Sigmoid colon (tissue), 7 donors: ENCODE data around the gene TMEM220. TPM values are rescaled to one million over a fixed set of nuclear protein-coding genes. Genes with fewer than 3 reads are reported as not detected.

Experiments used
- DNase-seq: peaks from one replicate; pipeline ENCODE4 v3.0.0-alpha.2; 2019
- H3K27ac ChIP-seq, 4 donors: fragments of 200-600 bp; sonication (generic); one replicate each; pipeline ENCODE4 v1.5.1; 2016 to 2019; ENCODE audit warnings: mild to moderate bottlenecking in 1 of 4
- H3K27me3 ChIP-seq, 3 donors: fragments of 200-600 bp; sonication (generic); one replicate each; pipeline ENCODE4 v1.5.1; 2019; ENCODE audit warnings: mild to moderate bottlenecking in 1 of 3
- H3K36me3 ChIP-seq, 4 donors: fragments of 200-600 bp; sonication (generic); one replicate each; pipeline ENCODE4 v1.5.1; 2016 to 2019
- H3K4me1 ChIP-seq, 4 donors: fragments of 200-600 bp; sonication (generic); one replicate each; pipeline ENCODE4 v1.5.1; 2017 to 2019
- H3K4me3 ChIP-seq, 4 donors: fragments of 200-600 bp; sonication (generic); one replicate each; pipeline ENCODE4 v1.5.1; 2017 to 2019; ENCODE audit warnings: mild to moderate bottlenecking in 2 of 4, moderate library complexity in 1 of 4
- H3K9me3 ChIP-seq, 4 donors: fragments of 200-600 bp in 3 of 4; sonication (generic) in 3 of 4; one replicate each; pipeline versions ENCODE4 v1.5.1 to v1.6.1; 2013 to 2019
- EP300 ChIP-seq, 4 donors: sonication (generic); formaldehyde crosslinking; IDR thresholded peaks; one replicate each; pipeline ENCODE4 v1.6.1; 2017; ENCODE audit warnings: antibody characterized with exemption in 4 of 4
- POLR2A ChIP-seq, 2 donors: fragments of 450-650 bp; IDR thresholded peaks; one replicate each; pipeline ENCODE4 v1.6.1; 2016; ENCODE audit warnings: antibody characterized with exemption in 2 of 2, mild to moderate bottlenecking in 2 of 2, moderate library complexity in 2 of 2
- POLR2AphosphoS5 ChIP-seq, 4 donors: sonication (generic); formaldehyde crosslinking; IDR thresholded peaks; one replicate each; pipeline ENCODE4 v1.6.1; 2017; ENCODE audit warnings: antibody characterized with exemption in 4 of 4
- WGBS, 2 donors: extraction: QIAGEN DNeasy Blood & Tissue Kit; methylation state at CpG; one replicate each; pipeline ENCODE4 v1.1.7; 2013; 5-methylcytosine and 5-hydroxymethylcytosine counted together
- intact Hi-C: fragments of 100-400 bp; cut with DNase I; formaldehyde crosslinking; loops from one replicate; pipeline ENCODE4 v1.15.1; 2023
- polyA plus RNA-seq, 3 donors: library from polyadenylated mRNA; stranded (reverse); fragments of 200-250 nt; gene quantifications; one replicate each; pipeline ENCODE4 v1.2.3, GENCODE V29; 2013
- total RNA-seq, 4 donors: library from RNA; depleted of rRNA; stranded (reverse); fragments of >200 nt; gene quantifications; one replicate each; pipeline ENCODE4 v1.1.0, GENCODE V29; 2016
- TF ChIP-seq, protein P1 (sequence below), 4 experiments: fragments of 450-650 bp in 3 of 4; fragments of 200-600 bp in 1 of 4; IDR thresholded peaks; one replicate each; pipeline ENCODE4 v1.5.1; 2016 to 2019; ENCODE audit warnings: antibody characterized with exemption in 4 of 4, mild to moderate bottlenecking in 3 of 4, moderate library complexity in 2 of 4
- donor health status: healthy with polysubstance abuse.
- donor health status: Bipolar disorder and iron deficiency.
- donor health status: healthy.

Gene TMEM220
- total and polyA plus RNA-seq, 7 donors = 8.3 to 22.7 (median 13.2) TPM

DNA sequence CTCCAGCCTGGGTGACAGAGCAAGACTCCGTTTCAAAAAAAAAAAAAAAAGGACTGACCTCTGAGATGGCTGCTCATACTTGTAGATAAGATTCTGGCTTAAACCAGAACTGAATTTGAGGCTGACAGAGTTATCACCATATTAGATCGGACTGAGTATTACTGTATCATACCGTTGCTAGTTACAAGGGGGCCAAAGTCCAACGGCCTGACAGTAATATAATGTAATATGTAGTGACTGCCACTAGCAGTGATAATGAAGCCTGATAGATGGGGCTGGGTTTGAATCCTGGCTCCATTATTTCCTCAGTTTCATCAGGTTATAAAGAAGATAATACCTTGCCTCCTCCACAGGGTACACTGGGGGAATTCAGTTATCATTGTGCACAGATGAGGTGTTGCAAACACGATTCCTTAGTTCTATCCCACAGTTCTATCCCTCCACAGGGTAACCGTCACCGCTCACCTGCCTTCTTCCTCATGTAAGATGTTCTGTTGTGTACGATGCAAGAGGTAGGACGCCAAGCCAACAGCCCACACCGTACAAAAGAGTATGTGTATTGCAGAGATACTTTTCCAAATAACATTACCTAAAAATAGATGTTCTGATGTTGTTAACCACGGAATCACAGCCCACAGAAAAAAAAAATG is 5.2 kb downstream of the TMEM220 start:
- DNase-seq = no peak
- Histone ChIP-seq H3K27me3 (no peaks in the 10 kb centered on the region), H3K9me3 (no peaks in the 10 kb centered on the region), H3K36me3 (peaks cover 0 to 69% (median 14%) of the 10 kb centered on the region in 4 donors), H3K4me1 (peaks cover 0 to 7% (median 1%) of the 10 kb centered on the region in 4 donors), H3K4me3 (no peak overlapping the region), H3K27ac (no peak overlapping the region)
- TF ChIP-seq POLR2AphosphoS5 (IDR thresholded peaks at IDR 0.05) (no peak), EP300 (IDR thresholded peaks at IDR 0.05) (no peak), POLR2A (IDR thresholded peaks at IDR 0.05) (no peak)
- TF ChIP-seq, protein P1, sequence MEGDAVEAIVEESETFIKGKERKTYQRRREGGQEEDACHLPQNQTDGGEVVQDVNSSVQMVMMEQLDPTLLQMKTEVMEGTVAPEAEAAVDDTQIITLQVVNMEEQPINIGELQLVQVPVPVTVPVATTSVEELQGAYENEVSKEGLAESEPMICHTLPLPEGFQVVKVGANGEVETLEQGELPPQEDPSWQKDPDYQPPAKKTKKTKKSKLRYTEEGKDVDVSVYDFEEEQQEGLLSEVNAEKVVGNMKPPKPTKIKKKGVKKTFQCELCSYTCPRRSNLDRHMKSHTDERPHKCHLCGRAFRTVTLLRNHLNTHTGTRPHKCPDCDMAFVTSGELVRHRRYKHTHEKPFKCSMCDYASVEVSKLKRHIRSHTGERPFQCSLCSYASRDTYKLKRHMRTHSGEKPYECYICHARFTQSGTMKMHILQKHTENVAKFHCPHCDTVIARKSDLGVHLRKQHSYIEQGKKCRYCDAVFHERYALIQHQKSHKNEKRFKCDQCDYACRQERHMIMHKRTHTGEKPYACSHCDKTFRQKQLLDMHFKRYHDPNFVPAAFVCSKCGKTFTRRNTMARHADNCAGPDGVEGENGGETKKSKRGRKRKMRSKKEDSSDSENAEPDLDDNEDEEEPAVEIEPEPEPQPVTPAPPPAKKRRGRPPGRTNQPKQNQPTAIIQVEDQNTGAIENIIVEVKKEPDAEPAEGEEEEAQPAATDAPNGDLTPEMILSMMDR (IDR thresholded peaks at IDR 0.05) = no peak
- 38 to 81% methylated on average over 11 of the region's 11 CpGs for WGBS, 2 donors
- intact Hi-C loops = no loop called here

DNA sequence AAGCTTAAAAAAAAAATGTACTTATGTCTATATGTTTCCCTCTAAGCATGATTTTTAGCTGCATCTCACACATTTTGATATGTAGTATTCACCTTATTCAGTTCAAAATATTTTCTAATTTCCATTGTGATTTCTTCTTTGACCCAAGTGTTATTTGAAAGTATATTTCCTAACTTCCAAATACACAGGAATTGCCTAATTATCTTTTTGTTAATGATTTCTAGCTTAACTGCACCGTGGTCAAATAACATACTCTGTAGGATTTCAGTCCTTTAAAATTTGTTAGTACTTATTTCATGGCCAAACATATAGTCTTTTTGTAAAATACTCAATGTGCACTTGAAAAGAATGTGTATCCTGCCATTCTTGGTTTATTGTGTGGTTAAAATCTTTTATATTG is 11.3 kb downstream of the TMEM220 start:
- no peak for DNase-seq
- Histone ChIP-seq H3K27me3 (no peaks in the 10 kb centered on the region), H3K9me3 (no peaks in the 10 kb centered on the region), H3K27ac (no peak overlapping the region), H3K4me3 (no peak overlapping the region), H3K4me1 (no peaks in the 10 kb centered on the region), H3K36me3 (peaks cover 0 to 76% (median 7%) of the 10 kb centered on the region in 4 donors)
- TF ChIP-seq EP300 (IDR thresholded peaks at IDR 0.05) = no peak
- intact Hi-C loops = no loop called here
- WGBS, 2 donors = 8 to 34% methylated on average over 1 of the region's 1 CpG

DNA sequence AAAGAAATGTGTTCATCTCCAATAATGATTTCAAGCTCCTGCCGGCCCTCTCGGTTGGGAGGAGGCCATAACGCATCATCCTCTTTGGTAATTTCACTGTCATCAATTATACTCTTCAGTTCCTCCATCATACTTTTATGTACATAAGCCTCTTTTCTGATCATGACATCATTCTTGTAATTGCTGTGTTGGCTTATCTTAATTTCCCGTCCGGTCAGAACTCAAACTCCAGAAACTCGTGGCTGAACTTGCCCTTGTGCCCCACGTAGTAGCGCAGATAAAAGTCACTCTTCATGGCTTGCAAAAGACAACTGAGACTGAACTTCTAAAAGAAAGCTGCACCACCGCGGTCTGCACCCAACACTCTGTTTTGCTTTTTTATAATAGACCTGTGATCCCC is 13.6 kb downstream of the TMEM220 start:
- Histone ChIP-seq H3K9me3 (no peaks in the 10 kb centered on the region), H3K36me3 (peaks cover 8 to 77% (median 15%) of the 10 kb centered on the region in 4 donors), H3K27ac (no peak overlapping the region), H3K4me3 (no peak overlapping the region), H3K4me1 (no peaks in the 10 kb centered on the region), H3K27me3 (no peaks in the 10 kb centered on the region)
- DNase-seq = no peak
- intact Hi-C loops = no loop called here
- WGBS, 2 donors = 86 to 92% methylated on average over 10 of the region's 10 CpGs
- TF ChIP-seq POLR2A (IDR thresholded peaks at IDR 0.05) (no peak), EP300 (IDR thresholded peaks at IDR 0.05) (no peak), POLR2AphosphoS5 (IDR thresholded peaks at IDR 0.05) (no peak)
- TF ChIP-seq, protein P1 (IDR thresholded peaks at IDR 0.05) = no peak

DNA sequence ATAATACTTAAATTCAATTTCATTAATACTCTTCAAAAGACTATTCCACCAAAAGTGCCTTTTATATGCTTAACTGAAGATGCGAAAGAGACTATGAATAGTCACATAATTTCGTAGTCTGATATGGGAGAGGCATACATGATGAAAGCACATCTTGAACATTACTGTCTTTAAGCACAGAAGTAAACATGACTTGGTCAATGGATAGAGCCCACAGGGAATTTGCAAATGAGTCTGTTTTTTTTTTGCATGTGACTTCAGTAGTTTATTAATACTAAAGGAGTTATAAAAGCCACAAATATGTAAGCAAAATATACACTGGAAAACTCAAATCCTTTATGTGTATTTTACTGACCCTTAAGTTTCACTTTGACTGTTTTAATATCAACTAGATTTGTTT is 16.5 kb downstream of the TMEM220 start:
- DNase-seq = no peak
- no peak overlapping the region for H3K4me3 ChIP-seq
- no peaks in the 10 kb centered on the region for H3K9me3 ChIP-seq
- no peaks in the 10 kb centered on the region for H3K27me3 ChIP-seq
- 88 to 93% methylated on average over 2 of the region's 2 CpGs for WGBS, 2 donors
- peaks cover 8 to 81% (median 21%) of the 10 kb centered on the region in 4 donors for H3K36me3 ChIP-seq
- no peak for TF ChIP-seq POLR2AphosphoS5 (IDR thresholded peaks at IDR 0.05)
- TF ChIP-seq, protein P1 (IDR thresholded peaks at IDR 0.05) = no peak
- TF ChIP-seq POLR2A (IDR thresholded peaks at IDR 0.05) = no peak
- TF ChIP-seq EP300 (IDR thresholded peaks at IDR 0.05) = no peak
- intact Hi-C loops = no loop called here
- H3K4me1 ChIP-seq = no peaks in the 10 kb centered on the region
- no peak overlapping the region for H3K27ac ChIP-seq

DNA sequence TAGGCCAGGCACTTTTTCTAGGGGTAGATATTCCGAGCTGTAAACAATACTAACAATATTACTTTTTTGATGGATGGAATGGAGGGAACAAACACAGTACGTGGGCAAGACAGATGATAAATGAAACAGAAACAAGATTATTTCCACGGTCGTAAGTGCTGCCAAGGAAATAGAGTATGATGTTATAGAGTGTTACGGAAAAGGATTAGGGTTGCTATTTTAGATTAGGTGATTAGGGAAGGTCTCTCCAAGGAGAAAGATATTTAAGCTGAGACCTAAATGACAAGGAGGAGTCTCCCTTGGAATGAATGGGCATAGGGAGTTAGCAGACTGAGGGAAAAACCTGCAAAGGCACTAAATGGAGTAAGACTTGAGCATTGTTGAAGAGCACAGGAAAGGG is 24.1 kb downstream of the TMEM220 start:
- no peak overlapping the region for H3K4me3 ChIP-seq
- intact Hi-C loops = loop anchor here (5.0 kb wide), 1 partner anchor 607 kb away; no protein-coding TSS in a partner anchor
- peaks cover 5 to 62% (median 28%) of the 10 kb centered on the region in 4 donors for H3K36me3 ChIP-seq
- no peak for DNase-seq
- 91 to 95% methylated on average over 5 of the region's 5 CpGs for WGBS, 2 donors
- H3K4me1 ChIP-seq = peaks cover 0 to 6% (median 0%) of the 10 kb centered on the region in 4 donors
- TF ChIP-seq, protein P1 (IDR thresholded peaks at IDR 0.05) = no peak
- TF ChIP-seq EP300 (IDR thresholded peaks at IDR 0.05) (no peak), POLR2A (IDR thresholded peaks at IDR 0.05) (no peak), POLR2AphosphoS5 (IDR thresholded peaks at IDR 0.05) (no peak)
- H3K9me3 ChIP-seq = no peaks in the 10 kb centered on the region
- H3K27ac ChIP-seq = no peak overlapping the region
- no peaks in the 10 kb centered on the region for H3K27me3 ChIP-seq
